NCI-H774 (cell line): ENCODE measurements around the gene USP13.

ENCODE experiments used
- DNase-seq: peaks from one replicate; lab custom pipeline; 2025; lab: John Stamatoyannopoulos, UW

Gene USP13

DNA sequence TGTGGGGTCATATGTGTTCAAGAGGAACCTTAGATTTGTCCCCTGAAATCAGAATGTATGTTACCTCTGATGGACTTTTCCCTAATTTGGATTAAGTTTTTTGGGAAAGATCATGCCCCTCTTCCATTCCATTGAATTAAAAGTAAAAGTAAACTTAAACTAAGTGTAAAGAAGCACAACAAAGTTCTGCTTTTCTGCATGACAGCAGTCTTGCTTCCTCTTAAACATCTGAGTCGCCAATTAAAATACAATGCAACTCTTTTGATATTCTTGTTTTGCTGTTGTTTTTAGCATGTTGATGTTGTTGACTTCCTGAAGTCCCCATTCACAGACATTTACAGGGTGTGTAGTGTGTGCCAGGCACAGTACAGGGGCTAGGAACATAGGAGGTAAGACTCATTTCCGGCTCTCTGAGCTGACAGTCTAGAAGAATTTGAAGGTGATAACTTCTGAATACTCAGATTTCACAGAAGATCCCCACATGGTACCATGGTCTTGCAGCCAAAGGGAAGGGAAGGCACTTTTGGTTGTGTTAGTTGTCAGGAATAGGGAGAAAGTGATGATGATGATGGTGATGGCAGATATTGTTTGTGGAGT lies 45.0 kb downstream of the USP13 start:
- no peak for DNase-seq

DNA sequence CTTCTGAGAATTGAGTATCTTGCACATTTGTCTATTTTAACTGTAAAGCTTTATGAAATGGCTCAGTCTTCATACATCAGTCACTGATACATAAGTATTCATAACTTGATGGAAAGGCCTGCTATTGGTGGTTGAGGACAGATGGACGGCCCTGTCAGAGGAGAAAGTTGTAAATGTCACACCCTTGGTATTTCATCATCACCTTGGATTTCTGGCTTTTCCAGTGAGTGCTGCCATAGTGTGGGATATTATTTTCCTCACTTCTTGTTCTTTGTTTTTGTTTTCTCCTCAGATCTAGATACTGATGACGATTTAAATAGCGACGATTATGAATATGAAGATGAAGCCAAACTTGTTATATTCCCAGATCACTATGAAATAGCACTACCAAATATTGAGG lies 47.9 kb downstream of the USP13 start:
- DNase-seq, result no peak

DNA sequence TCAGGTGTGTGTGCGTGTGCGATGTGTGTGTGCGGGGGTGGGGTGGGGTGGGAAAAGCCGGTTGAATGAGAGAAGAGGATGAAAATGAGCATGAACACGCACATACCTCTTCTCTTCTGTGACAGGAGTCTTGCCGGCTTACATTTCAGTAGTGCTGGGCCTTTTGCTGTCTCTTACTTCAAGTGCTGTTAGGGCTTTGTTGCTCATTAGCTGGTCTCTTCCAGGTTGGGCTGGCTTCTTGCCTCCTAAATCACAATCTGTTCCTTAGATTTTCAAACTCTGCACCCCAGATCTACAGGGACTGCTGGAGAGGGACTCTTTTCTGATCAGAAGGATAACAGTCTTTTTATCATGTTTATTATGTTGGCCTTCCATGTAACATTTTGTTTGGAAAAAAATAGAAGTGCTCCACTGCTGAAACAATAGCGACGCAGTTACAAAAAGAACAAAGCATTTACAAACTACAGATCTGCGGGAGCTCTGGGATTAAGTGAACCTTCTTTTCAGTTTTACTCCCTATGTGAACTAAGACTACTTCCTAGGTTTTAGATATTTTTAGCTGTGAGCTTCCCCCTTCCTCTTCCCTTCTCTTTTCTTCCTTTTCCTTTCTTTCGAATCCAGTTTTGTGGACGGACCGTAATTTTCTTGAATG lies 48.5 kb downstream of the USP13 start:
- DNase-seq, result no peak

DNA sequence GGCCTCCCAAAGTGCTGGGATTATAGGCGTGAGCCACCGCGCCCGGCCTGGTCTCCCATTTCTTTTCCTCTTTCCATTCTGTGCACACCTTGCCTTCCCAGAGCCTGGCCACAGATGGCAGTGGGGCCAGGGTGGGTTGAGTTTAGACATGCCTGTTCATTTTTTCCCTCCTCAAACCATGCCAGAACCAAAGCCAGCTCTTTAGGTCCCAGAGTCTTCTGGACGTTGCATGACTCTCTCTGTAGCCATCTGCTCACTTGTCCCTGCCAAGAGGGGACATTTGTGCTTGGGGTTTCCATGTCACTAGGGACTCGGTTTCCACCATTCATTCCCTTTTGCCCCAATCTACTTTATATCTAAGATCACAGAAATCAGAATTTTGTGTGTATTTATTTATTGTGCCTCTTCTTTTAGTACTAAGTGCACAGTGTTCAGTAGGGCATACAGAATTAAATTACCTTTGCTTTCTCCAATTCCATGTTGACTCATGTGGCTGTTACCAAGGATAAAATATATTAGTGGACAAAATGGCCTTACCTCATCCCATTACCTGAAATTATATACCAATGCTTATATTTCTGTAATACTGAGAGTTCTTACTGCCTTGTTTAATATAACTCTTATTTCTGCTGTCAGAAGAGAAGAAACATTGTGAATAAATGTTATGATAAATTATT lies 49.6 kb downstream of the USP13 start:
- DNase-seq, result no peak

DNA sequence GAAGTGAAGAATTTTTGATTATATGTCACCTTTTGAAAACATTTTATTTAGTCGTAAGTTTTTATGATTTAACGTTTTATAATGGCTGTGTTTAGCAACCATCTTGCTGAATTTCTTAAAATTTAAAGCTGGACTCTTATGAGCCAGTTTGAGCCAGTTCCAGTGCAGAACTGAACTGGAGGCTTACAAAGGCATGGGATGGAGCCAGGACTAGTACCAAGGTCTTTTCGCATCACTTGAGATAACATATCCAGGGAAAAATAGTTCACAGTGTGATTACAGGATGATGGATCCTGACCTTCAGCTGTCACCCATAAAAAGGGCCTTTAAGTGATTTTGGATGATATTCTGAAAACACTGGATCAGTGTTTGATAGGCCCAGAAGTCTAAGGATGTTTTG lies 51.0 kb downstream of the USP13 start:
- no peak for DNase-seq

DNA sequence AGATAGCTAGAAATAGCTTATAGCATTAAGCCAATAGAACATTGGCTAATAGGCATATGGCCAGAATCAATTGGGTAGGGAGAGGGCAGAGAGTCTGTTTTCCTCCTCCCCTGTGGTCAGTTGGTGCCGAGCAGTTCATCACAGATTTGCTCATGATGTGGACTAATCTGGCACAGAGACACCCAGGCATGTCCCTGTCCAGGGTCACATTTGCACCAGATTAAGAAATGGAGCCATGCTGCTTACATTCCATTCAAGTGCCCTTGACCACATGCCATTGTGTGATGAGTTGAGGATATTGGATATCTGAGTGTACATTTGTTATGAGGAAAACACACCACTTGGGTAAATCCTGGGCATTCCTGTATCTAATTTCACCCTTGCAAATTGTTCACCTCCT lies 53.4 kb downstream of the USP13 start:
- DNase-seq, result no peak

DNA sequence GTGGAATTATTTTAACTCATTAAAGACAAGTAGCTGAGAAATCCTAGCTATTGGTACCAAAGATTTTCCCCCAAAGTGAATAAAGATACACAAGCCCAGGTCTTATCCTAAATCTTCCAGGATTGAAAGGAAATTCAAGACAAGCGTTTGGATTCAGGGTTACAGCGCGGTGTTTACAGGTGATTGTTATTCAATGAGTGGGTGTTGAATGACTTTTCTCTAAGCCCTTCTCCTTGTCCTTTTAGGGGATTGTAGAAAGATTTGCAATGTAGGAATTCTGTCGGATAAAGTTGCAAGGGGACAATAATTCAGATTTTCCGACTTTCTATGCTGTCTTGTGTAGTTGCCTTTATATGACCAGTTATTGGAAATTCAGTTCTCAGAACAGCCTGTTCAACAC lies 57.2 kb downstream of the USP13 start:
- DNase-seq, result no peak

DNA sequence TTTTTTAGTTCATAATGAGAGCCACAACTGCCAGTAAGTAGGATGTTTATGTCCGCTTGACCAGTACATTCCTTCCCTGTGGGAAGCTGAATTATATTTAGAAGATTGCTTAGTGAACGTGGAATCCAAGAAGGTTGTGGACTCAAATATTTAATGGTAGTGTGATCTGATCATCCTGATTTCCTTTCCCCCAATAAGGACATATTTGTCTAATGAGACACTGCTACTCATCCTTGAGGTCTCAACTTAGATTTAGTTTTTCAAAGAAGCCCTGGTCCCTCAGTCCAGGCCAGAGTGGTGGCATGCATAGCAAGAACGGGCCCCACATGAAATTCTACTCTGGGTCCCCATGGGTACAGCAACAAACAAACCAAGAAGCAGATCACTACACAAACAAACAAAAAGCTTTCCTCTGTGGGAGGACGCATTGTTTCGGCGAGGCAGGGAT lies 60.8 kb downstream of the USP13 start:
- DNase-seq, result no peak

DNA sequence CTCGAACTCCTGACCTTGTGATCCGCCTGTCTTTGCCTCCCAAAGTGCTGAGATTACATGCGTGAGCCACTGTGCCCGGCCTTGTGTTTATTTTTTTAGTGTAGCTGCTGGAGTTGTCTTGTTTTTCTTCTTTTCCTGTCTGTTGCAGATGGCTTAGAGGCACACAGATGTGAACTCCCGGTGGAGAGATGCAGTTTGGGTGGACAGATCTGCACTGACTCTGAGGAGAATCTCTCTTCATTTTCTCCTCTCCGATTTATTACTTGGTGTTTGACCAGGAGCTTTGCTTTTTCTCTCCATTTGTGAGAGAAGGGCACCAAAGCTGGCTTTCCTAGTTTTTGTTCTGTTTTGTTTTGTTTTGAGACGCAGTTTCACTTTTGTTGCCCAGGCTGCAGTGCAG lies 62.7 kb downstream of the USP13 start:
- DNase-seq, result no peak

DNA sequence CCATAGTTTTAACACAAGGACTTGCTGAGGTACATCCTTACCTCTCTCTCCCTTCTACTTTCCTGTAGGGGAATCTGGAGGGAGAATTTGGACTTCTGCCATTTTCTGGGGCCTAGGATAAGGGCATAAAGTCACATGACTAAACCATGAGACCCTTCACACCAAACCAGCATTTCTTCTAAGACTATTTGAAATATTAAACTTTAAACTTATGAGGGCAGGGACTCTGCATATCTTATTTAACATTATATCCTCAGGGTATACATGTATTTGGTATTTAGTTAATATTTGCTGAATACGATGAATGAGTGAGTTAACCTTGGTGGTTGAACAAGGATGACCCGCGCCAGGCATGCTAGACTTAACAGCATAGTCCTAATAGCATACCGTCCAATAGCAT lies 63.4 kb downstream of the USP13 start:
- no peak for DNase-seq

DNA sequence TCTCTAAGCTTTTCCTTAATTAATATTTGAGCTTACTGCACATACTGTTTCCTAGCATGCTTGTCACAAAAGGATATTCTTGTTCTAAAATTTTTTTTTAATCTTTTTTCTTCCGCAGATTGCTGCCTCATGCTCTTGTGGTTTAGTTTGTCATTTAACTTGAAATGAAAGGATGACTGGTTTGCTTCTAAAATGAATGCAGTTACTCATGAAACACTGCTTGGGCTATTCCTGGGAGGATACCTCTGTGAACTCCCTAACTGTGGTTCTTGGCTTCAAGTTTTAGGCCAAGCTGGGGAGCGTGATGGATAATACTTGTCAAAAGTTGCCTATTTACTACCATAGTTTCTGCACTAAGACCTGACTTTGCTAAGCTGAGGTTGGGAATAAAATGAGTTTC lies 64.0 kb downstream of the USP13 start:
- no peak for DNase-seq

DNA sequence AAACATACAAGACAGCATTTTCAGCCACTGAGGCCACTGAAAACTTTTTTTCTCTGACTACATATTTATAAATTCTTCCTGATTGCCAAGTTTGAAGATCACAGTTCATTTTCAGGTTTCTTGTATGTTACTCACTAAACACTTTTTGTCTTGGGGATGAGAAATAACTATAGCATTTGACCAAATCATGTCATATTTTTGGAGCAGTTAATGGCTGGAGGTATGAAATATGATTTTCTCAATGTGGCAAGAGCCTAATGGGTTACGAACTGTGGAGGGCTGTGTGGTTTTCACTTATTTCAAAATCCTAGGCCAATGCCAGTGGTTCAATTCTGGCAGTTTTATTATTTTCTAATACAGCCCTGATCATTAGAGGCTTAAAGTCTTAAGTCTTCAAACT lies 64.4 kb downstream of the USP13 start:
- no peak for DNase-seq

DNA sequence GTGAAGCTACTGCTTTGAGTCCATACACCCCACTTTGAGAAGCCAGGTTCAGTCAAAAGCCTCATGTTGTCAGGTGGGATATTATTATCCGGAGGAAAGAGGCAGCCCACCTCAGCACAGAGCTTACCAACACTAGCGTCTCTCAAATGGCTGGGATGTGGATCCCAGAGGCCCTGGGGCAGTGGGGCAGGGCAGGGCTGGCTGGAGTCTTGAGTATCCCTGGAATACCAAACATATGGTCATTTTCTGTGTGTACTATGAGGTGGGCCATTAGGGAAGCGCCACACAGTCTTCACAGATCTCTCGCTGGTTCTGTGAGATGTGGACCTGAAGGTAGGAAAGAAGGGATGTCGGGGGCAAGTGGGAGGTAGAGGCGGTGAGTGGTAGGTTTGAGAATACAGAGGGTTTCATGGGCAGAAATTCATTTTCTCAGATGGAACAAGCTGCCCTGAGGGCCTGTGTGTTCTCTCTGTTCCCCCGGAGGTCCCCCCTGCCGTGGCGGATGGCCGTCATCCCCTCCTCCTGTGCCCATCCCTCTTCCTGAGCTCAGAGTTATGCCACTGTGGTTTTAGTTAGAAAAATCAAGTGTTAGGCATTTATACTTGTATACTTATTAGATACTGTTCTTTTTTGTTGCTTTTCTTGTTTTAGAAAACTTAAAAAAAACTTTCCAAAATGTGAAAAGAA lies 66.4 kb downstream of the USP13 start:
- DNase-seq, result no peak

DNA sequence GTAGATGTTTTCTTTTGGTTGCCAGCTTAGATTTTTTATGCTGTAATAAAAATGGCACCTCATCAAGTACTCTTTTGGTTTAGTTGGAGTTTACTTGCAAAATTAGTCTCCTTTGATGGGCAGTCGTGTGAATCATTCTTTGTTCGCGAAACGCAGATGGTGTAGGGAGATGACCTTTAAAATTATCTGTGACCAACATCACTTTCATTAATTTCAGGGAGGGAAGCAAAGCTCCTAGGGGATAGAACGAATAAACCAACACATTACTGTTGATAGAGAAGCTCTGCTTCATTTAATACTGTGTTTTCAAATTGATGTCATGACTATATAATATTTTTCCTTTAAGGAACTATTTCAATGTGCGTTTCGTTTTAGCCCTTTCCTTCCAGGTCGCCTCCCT lies 67.4 kb downstream of the USP13 start:
- no peak for DNase-seq

DNA sequence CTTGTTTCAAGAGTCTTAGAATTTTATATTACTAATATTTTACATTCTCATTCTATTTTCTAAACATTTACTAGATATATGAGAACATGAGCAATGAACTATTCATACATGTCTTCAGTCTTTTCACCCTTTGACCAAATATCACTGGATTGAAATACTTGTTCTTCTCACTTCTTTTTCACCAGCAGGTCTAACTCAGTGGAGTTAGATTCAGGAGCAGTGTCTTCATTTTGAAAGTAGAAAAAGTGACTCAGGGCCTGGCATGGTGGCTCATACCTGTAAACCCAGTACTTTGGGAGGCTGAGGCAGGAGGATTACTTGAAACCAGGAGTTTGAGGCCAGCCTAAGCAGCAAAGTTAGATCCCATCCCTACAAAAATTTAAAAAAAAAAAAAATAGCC lies 70.8 kb downstream of the USP13 start:
- DNase-seq, result no peak

DNA sequence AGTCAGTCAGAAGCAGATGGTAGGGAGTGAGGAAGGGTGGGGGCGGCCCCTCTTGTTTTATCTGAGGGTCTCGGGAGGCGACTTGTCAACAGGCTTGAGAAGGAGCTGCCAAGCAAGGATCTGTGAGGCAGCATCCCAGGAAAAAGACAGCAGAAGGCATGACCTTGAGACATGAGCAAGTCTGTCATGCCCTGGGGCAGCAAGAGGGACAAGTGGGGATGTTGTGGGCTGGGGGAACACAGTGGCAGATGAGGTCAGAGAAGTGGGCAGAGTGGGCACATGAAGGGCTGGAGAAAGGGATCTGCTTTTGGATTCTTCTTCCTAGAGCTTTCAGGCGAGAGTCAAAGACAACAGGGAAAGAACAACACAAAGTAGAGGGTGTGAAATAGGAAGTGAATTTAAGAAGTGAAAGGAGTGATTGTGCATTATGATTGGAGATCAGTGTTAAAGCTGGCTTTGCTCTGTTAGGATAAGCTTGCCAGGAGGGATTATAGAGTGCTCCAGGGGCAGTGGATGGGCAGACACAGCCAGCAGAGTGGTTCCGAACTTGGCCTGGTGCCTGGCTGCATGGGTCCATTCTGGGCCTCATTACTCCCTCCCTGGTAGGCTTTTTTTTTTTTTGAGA lies 73.3 kb downstream of the USP13 start:
- DNase-seq, result no peak

DNA sequence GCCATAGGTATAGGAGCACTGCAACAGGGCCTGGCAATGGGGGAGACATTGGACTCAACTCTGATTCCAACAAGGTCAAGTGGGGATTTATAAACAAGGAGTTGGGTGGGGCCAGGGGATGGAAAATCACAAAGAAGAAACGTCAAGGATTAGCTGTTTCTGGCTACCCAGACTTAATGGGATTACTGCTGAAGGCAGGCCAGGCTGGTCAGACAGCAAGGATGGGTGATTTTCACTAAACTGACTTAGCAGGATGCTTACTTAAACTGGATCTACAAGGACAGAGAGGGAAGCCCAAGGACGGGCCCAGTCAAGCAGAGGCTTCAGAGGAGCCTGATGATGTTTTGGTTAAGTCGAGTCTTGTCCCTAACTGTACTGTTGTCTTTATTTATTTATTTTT lies 76.2 kb downstream of the USP13 start:
- DNase-seq, result no peak

DNA sequence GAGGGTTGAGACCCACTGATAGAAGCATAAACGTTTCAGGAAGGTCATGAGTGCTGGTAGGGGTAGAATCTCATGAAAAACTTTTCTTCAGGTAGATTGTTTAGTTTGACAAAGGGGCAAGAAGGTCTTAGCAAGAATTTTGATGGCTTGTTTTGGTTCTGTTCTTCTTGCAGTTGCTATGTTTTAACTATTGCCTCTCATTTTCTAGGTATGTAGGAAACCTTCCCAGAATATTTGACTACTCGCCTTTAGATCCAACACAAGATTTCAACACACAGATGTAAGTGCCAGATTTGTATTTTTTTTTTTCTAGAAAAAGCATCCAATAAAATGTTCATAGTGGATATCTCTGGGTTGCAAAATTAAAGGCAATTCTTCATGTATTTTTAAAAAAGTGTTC lies 77.1 kb downstream of the USP13 start:
- no peak for DNase-seq

DNA sequence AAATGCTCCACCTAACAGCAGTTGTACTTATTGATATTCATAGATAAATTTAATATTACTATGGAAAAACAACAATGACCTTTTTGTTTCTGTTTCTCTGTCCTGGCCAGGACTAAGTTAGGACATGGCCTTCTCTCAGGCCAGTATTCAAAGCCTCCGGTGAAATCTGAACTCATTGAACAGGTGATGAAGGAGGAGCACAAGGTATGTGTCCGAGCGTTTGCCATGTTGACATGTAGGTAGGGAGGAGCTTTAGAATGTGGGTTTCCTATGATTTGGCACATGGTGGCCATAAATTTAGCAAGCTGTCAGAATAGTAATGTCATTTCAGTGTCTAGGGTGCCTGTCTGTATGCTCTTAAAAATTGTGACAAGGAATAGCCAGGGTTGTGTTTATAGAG lies 77.7 kb downstream of the USP13 start:
- no peak for DNase-seq

DNA sequence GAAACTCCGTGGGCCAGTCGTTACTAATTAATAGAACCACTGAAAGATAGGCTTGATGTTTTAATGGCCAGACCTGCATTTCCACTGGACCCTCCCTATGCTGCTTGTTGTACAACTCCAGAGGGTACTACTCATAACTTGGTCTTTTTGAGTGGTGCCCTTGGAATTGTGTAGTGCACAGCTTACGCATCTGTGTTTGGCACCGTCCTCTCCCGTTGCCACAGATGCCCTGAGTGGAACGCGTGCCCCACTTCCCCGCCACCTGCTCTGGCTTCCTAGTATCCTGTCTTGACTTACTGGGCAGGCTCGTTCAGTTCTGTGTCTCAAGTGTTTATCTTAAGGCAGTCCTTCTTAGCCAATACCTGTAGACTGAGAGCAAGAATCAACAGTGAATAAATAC lies 78.7 kb downstream of the USP13 start:
- no peak for DNase-seq

DNA sequence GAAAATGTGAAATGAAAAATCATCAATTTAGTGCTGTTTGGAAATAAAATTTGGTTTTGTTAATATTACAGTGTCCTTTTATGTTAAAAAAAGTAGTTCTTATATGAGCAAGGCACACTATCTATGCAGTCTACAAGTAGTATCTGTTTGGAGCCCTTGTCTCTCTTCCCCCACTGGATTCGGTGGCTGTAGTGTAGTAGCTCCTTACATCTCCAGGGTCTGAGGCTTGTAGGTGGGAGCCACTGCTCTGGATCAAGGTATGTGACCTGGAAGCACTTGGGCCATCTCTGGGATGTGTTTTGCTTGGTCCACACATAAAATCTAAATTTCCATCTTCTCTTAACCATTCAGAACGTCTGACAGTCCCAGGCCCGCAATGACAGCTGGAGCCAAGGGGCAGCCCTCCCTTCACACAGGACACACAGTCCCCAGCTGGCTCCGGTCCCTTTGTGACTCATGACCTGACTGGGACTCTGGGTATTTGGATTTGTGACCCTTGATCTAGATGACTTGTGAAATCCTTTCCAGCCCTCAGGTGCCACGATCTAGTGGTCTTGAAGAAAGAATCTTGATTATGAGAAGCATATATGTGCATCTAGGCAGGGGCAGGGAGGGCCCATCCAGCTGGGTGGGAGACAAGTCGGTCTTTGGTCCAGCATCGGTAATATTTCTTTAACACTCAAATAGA lies 80.0 kb downstream of the USP13 start:
- DNase-seq, result no peak

DNA sequence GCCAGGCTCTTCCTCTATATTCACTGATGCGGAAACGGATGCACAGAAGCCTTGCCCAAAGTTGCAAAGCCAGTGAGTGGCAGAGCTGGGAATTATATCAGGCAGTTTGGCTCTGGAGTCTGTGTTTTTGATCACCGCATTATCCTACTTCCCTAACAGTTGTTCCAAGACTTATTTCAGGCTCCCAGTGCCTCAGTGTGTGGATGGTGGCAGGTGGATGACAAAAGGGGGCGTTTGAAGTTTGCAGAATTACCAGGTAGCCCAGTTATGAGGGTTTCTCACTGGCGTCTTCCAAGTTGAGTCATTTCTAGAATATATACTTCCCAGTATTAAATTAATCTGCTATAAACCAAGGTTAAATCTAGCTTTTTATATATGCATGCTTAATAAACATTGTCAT lies 81.0 kb downstream of the USP13 start:
- no peak for DNase-seq
